NCI-H446 (cell line): ENCODE measurements around the gene TMEM132D.

Experiments used
- DNase-seq, 2 experiments: peaks; one replicate each; lab custom pipeline; 2025; lab: John Stamatoyannopoulos, UW

Gene TMEM132D

GRCh38 chr12:129337413-129337812 is 566.4 kb downstream of the TMEM132D start:
- no peak for DNase-seq

- no peak for DNase-seq
Observed at GRCh38 chr12:129335773-129336172, 568.1 kb downstream of the TMEM132D start.

GRCh38 chr12:129332286-129332685 is 571.5 kb downstream of the TMEM132D start:
- no peak for DNase-seq

- DNase-seq = no peak
Observed at GRCh38 chr12:129331356-129332085, 572.3 kb downstream of the TMEM132D start.

GRCh38 chr12:129328235-129328634 is 575.6 kb downstream of the TMEM132D start:
- DNase-seq = no peak

GRCh38 chr12:129325566-129325965 is 578.3 kb downstream of the TMEM132D start:
- DNase-seq = no peak

GRCh38 chr12:129312048-129312447 is 591.8 kb downstream of the TMEM132D start:
- no peak for DNase-seq

- no peak for DNase-seq
Observed at GRCh38 chr12:129310346-129310745, 593.5 kb downstream of the TMEM132D start.

GRCh38 chr12:129305851-129306250 is 598.0 kb downstream of the TMEM132D start:
- DNase-seq = no peak

- no peak for DNase-seq
Observed at GRCh38 chr12:129304529-129304928, 599.3 kb downstream of the TMEM132D start.

GRCh38 chr12:129300011-129300410 is 603.8 kb downstream of the TMEM132D start:
- DNase-seq = no peak

GRCh38 chr12:129298921-129299320 is 604.9 kb downstream of the TMEM132D start:
- no peak for DNase-seq

GRCh38 chr12:129296671-129297070 is 607.2 kb downstream of the TMEM132D start:
- DNase-seq = no peak

GRCh38 chr12:129294868-129295267 is 609.0 kb downstream of the TMEM132D start:
- no peak for DNase-seq

GRCh38 chr12:129279771-129280170 is 624.1 kb downstream of the TMEM132D start:
- no peak for DNase-seq

- no peak for DNase-seq
Observed at GRCh38 chr12:129276361-129277060, 627.3 kb downstream of the TMEM132D start.

GRCh38 chr12:129269756-129270495 is 633.9 kb downstream of the TMEM132D start:
- no peak for DNase-seq

- no peak for DNase-seq
Observed at GRCh38 chr12:129258781-129259318, 645.0 kb downstream of the TMEM132D start.

- no peak for DNase-seq
Observed at GRCh38 chr12:129257524-129257923, 646.3 kb downstream of the TMEM132D start.

- no peak for DNase-seq
Observed at GRCh38 chr12:129246630-129247029, 657.2 kb downstream of the TMEM132D start.

GRCh38 chr12:129245769-129246168 is 658.1 kb downstream of the TMEM132D start:
- no peak for DNase-seq

- DNase-seq = no peak
Observed at GRCh38 chr12:129241852-129242251, 662.0 kb downstream of the TMEM132D start.

GRCh38 chr12:129237881-129238280 is 665.9 kb downstream of the TMEM132D start:
- no peak for DNase-seq
